HUES6 (cell line): ENCODE measurements around the gene DYRK1A.
A peak's percentile ranks its signal among the peaks of the same experiment; 100 is the strongest.

Source experiments
- H3K27ac ChIP-seq: 2 replicates; pipeline ENCODE4 v1.7.0; 2013; ENCODE audit warnings: low read depth, mild to moderate bottlenecking, low read length, inconsistent platforms
- H3K27me3 ChIP-seq: 2 replicates; pipeline ENCODE4 v1.6.1; 2013; ENCODE audit warnings: low read length; ENCODE audit not compliant: control insufficient read depth, insufficient read depth
- H3K36me3 ChIP-seq: 2 replicates; pipeline ENCODE4 v1.6.1; 2013; ENCODE audit warnings: low read length; ENCODE audit not compliant: control insufficient read depth, insufficient read depth
- H3K4me1 ChIP-seq: 2 replicates; pipeline ENCODE4 v1.6.1; 2013; ENCODE audit warnings: low read length; ENCODE audit not compliant: control insufficient read depth, insufficient read depth
- H3K4me3 ChIP-seq: 2 replicates; pipeline ENCODE4 v1.5.1; 2013; ENCODE audit warnings: low read depth, low read length
- H3K9ac ChIP-seq: one replicate; pipeline ENCODE4 v1.6.1; 2013; ENCODE audit warnings: mild to moderate bottlenecking, low read length
- H3K9me3 ChIP-seq: 2 replicates; pipeline ENCODE4 v1.6.1; 2013; ENCODE audit warnings: low read depth, low read length; ENCODE audit not compliant: control insufficient read depth, insufficient read depth

DYRK1A gene

GRCh38 chr21:37365517-37366481 is 774 bp upstream of the DYRK1A start:
- H3K9ac ChIP-seq, result peak overlapping the region; percentile 98
- peak overlapping the region; percentile 98 for H3K27ac ChIP-seq
- peak overlapping the region; percentile 92 for H3K4me3 ChIP-seq
- no peaks in the 10 kb centered on the region for H3K36me3 ChIP-seq
- peaks cover 26% of the 10 kb centered on the region for H3K4me1 ChIP-seq
- H3K9me3 ChIP-seq, result no peaks in the 10 kb centered on the region
- no peaks in the 10 kb centered on the region for H3K27me3 ChIP-seq

- Histone ChIP-seq H3K9me3 (no peaks in the 10 kb centered on the region), H3K4me1 (peaks cover 26% of the 10 kb centered on the region), H3K9ac (peak overlapping the region; percentile 100), H3K27ac (no peak overlapping the region), H3K27me3 (no peaks in the 10 kb centered on the region), H3K4me3 (peak overlapping the region; percentile 74), H3K36me3 (no peaks in the 10 kb centered on the region)
Observed at GRCh38 chr21:37367336-37367702, 746 bp downstream of the DYRK1A start.

GRCh38 chr21:37367703-37368540 is 1.3 kb downstream of the DYRK1A start:
- H3K4me1 ChIP-seq, result peaks cover 26% of the 10 kb centered on the region
- peak overlapping the region; percentile 83; the same call in 1 of the 2 replicates for H3K27ac ChIP-seq
- H3K36me3 ChIP-seq, result no peaks in the 10 kb centered on the region
- H3K27me3 ChIP-seq, result no peaks in the 10 kb centered on the region
- H3K9ac ChIP-seq, result peak overlapping the region; percentile 100
- peak overlapping the region; percentile 74 for H3K4me3 ChIP-seq
- H3K9me3 ChIP-seq, result no peaks in the 10 kb centered on the region

GRCh38 chr21:37368541-37369279 is 2.1 kb downstream of the DYRK1A start:
- no peaks in the 10 kb centered on the region for H3K27me3 ChIP-seq
- H3K9me3 ChIP-seq, result no peaks in the 10 kb centered on the region
- H3K4me3 ChIP-seq, result peak overlapping the region; percentile 74
- H3K36me3 ChIP-seq, result no peaks in the 10 kb centered on the region
- H3K4me1 ChIP-seq, result peaks cover 26% of the 10 kb centered on the region
- H3K9ac ChIP-seq, result peak overlapping the region; percentile 100
- H3K27ac ChIP-seq, result 0 out of 2 replicates have a peak overlapping the region, but pooled peaks have one; percentile 83

GRCh38 chr21:37369307-37369854 is 2.8 kb downstream of the DYRK1A start:
- no peak overlapping the region for H3K27ac ChIP-seq
- H3K27me3 ChIP-seq, result no peaks in the 10 kb centered on the region
- H3K9ac ChIP-seq, result peak overlapping the region; percentile 4
- no peaks in the 10 kb centered on the region for H3K9me3 ChIP-seq
- peak overlapping the region; percentile 74 for H3K4me3 ChIP-seq
- no peaks in the 10 kb centered on the region for H3K36me3 ChIP-seq
- peaks cover 31% of the 10 kb centered on the region for H3K4me1 ChIP-seq

GRCh38 chr21:37370152-37371040 is 3.8 kb downstream of the DYRK1A start:
- Histone ChIP-seq H3K36me3 (no peaks in the 10 kb centered on the region), H3K4me3 (peak overlapping the region; percentile 74), H3K9ac (peak overlapping the region; percentile 21), H3K27ac (no peak overlapping the region; the same call in 1 of the 2 replicates), H3K27me3 (no peaks in the 10 kb centered on the region), H3K4me1 (peaks cover 29% of the 10 kb centered on the region), H3K9me3 (no peaks in the 10 kb centered on the region)

- H3K4me1 ChIP-seq, result peaks cover 29% of the 10 kb centered on the region
- H3K9me3 ChIP-seq, result no peaks in the 10 kb centered on the region
- no peak overlapping the region for H3K9ac ChIP-seq
- peak overlapping the region; percentile 74; the same call in 1 of the 2 replicates for H3K4me3 ChIP-seq
- H3K27ac ChIP-seq, result no peak overlapping the region
- H3K27me3 ChIP-seq, result no peaks in the 10 kb centered on the region
- H3K36me3 ChIP-seq, result no peaks in the 10 kb centered on the region
Observed at GRCh38 chr21:37371041-37371397, 4.4 kb downstream of the DYRK1A start.

GRCh38 chr21:37372127-37372731 is 5.7 kb downstream of the DYRK1A start:
- H3K4me1 ChIP-seq, result peaks cover 29% of the 10 kb centered on the region
- H3K36me3 ChIP-seq, result no peaks in the 10 kb centered on the region
- H3K27me3 ChIP-seq, result no peaks in the 10 kb centered on the region
- no peaks in the 10 kb centered on the region for H3K9me3 ChIP-seq
- no peak overlapping the region for H3K4me3 ChIP-seq
- no peak overlapping the region for H3K9ac ChIP-seq
- H3K27ac ChIP-seq, result no peak overlapping the region

GRCh38 chr21:37372951-37373350 is 6.4 kb downstream of the DYRK1A start:
- peaks cover 29% of the 10 kb centered on the region for H3K4me1 ChIP-seq
- no peaks in the 10 kb centered on the region for H3K27me3 ChIP-seq
- H3K4me3 ChIP-seq, result no peak overlapping the region
- no peak overlapping the region for H3K27ac ChIP-seq
- H3K36me3 ChIP-seq, result no peaks in the 10 kb centered on the region
- H3K9me3 ChIP-seq, result no peaks in the 10 kb centered on the region
- H3K9ac ChIP-seq, result no peak overlapping the region
